Body of pancreas (tissue), 4 donors: ENCODE measurements around the gene PPP1R2B. TPM values are rescaled to one million over a fixed set of nuclear protein-coding genes. Genes with fewer than 3 reads are reported as not detected.

Experiments
- ATAC-seq: fragments of 150-250 bp; one replicate; pipeline ENCODE4 v1.9.1; 2016
- DNase-seq, 4 donors: peaks; one replicate each; pipeline ENCODE4 v3.0.0-alpha.2; 2019
- H3K27ac ChIP-seq, 4 donors: fragments of 200-600 bp; sonication (generic); 1 replicate in 3 of 4; 2 replicates in 1 of 4; pipeline versions ENCODE4 v1.5.1 to v1.6.1; 2016 to 2019; ENCODE audit warnings: mild to moderate bottlenecking in 1 of 4, mixed read lengths in 1 of 4, moderate library complexity in 1 of 4
- H3K27me3 ChIP-seq, 2 donors: fragments of 200-600 bp; sonication (generic); one replicate each; pipeline ENCODE4 v1.6.0; 2016; ENCODE audit warnings: mild to moderate bottlenecking in 1 of 2
- H3K36me3 ChIP-seq, 2 donors: fragments of 200-600 bp; sonication (generic); replicated peaks in 1 of 2; 2 replicates each; pipeline ENCODE4 v1.5.1; 2016; ENCODE audit warnings: low read depth in 2 of 2; ENCODE audit not compliant: insufficient read depth in 1 of 2
- H3K4me1 ChIP-seq: fragments of 200-600 bp; sonication (generic); one replicate; pipeline ENCODE4 v1.6.0; 2016
- H3K4me3 ChIP-seq, 2 donors: fragments of 200-600 bp; sonication (generic); 1 replicate in 1 of 2; 2 replicates in 1 of 2; pipeline ENCODE4 v1.5.1; 2016 to 2019
- H3K9me3 ChIP-seq, 3 donors: fragments of 200-600 bp; sonication (generic); 1 replicate in 2 of 3; 2 replicates in 1 of 3; pipeline ENCODE4 v1.5.1; 2016
- CTCF ChIP-seq, 7 experiments: fragments of 450-650 bp in 4 of 7; fragments of 200-600 bp in 3 of 7; sonication (generic) in 3 of 7; IDR thresholded peaks; one replicate each; pipeline ENCODE4 v1.5.1; 2016 to 2019; ENCODE audit warnings: antibody characterized with exemption in 7 of 7
- POLR2A ChIP-seq, 3 donors: fragments of 450-650 bp; IDR thresholded peaks; one replicate each; pipeline ENCODE4 v1.6.1; 2016; ENCODE audit warnings: antibody characterized with exemption in 3 of 3, mild to moderate bottlenecking in 2 of 3
- WGBS, 2 donors: methylation state at CpG; one replicate each; pipeline ENCODE4 v1.1.5; 2017; 5-methylcytosine and 5-hydroxymethylcytosine counted together
- intact Hi-C: fragments of 100-400 bp; cut with DNase I; formaldehyde crosslinking; loops from one replicate; pipeline ENCODE4 v1.15.1; 2023
- small RNA-seq: library from RNA; depleted of rRNA; stranded (forward); fragments of <200 nt; gene quantifications from one replicate; pipeline ENCODE3, GENCODE V24; 2016
- total RNA-seq, 2 donors: library from RNA; depleted of rRNA; stranded (reverse); fragments of >200 nt; gene quantifications; one replicate each; pipeline ENCODE4 v1.1.0, GENCODE V29; 2016

Gene PPP1R2B
- total RNA-seq, 2 donors from 2014 or later, result not detected

- Histone ChIP-seq H3K36me3 (no peaks in the 10 kb centered on the region), H3K4me3 (no peak overlapping the region), H3K9me3 (no peaks in the 10 kb centered on the region), H3K4me1 (no peaks in the 10 kb centered on the region), H3K27me3 (no peaks in the 10 kb centered on the region), H3K27ac (no peak overlapping the region)
- no peak for DNase-seq
- TF ChIP-seq POLR2A (IDR thresholded peaks at IDR 0.05), result no peak
- no peak for TF ChIP-seq CTCF (IDR thresholded peaks at IDR 0.05)
- WGBS, 2 donors, result 66 to 80% methylated on average over 2 of the region's 2 CpGs
- intact Hi-C loops, result no loop called here
- ATAC-seq, result no peak
Observed at GRCh38 chr5:156888520-156888919, 38.4 kb downstream of the PPP1R2B start.

- Histone ChIP-seq H3K9me3 (no peaks in the 10 kb centered on the region), H3K36me3 (no peaks in the 10 kb centered on the region), H3K4me1 (no peaks in the 10 kb centered on the region), H3K27ac (no peak overlapping the region), H3K4me3 (no peak overlapping the region), H3K27me3 (no peaks in the 10 kb centered on the region)
- no peak for DNase-seq
- ATAC-seq, result no peak
- 45% methylated on average over 1 of the region's 1 CpG for WGBS, 2 donors
- TF ChIP-seq CTCF (IDR thresholded peaks at IDR 0.05) (no peak), POLR2A (IDR thresholded peaks at IDR 0.05) (no peak)
- intact Hi-C loops, result no loop called here
Observed at GRCh38 chr5:156892223-156892622, 42.1 kb downstream of the PPP1R2B start.

GRCh38 chr5:156892864-156893263, 42.8 kb downstream of the PPP1R2B start:
- no peak for DNase-seq
- Histone ChIP-seq H3K27ac (no peak overlapping the region), H3K27me3 (no peaks in the 10 kb centered on the region), H3K4me1 (no peaks in the 10 kb centered on the region), H3K4me3 (no peak overlapping the region), H3K9me3 (no peaks in the 10 kb centered on the region), H3K36me3 (no peaks in the 10 kb centered on the region)
- TF ChIP-seq CTCF (IDR thresholded peaks at IDR 0.05) (no peak), POLR2A (IDR thresholded peaks at IDR 0.05) (no peak)
- no peak for ATAC-seq
- WGBS, 2 donors, result 77% methylated on average over 4 of the region's 4 CpGs
- intact Hi-C loops, result no loop called here

GRCh38 chr5:156893517-156893916, 43.4 kb downstream of the PPP1R2B start:
- WGBS, 2 donors, result 32% methylated on average over 1 of the region's 1 CpG
- no peak for ATAC-seq
- no peaks in the 10 kb centered on the region for H3K27me3 ChIP-seq
- no peaks in the 10 kb centered on the region for H3K36me3 ChIP-seq
- intact Hi-C loops, result no loop called here
- H3K27ac ChIP-seq, result no peak overlapping the region
- H3K9me3 ChIP-seq, result no peaks in the 10 kb centered on the region
- no peak for TF ChIP-seq CTCF (IDR thresholded peaks at IDR 0.05)
- TF ChIP-seq POLR2A (IDR thresholded peaks at IDR 0.05), result no peak
- no peak for DNase-seq
- no peak overlapping the region for H3K4me3 ChIP-seq
- no peaks in the 10 kb centered on the region for H3K4me1 ChIP-seq

GRCh38 chr5:156896546-156896945, 46.5 kb downstream of the PPP1R2B start:
- Histone ChIP-seq H3K9me3 (no peaks in the 10 kb centered on the region), H3K36me3 (no peaks in the 10 kb centered on the region), H3K27ac (no peak overlapping the region), H3K4me3 (no peak overlapping the region), H3K4me1 (no peaks in the 10 kb centered on the region), H3K27me3 (no peaks in the 10 kb centered on the region)
- WGBS, 2 donors, result 67 to 70% methylated on average over 7 of the region's 7 CpGs
- TF ChIP-seq POLR2A (IDR thresholded peaks at IDR 0.05), result no peak
- TF ChIP-seq CTCF (IDR thresholded peaks at IDR 0.05), result no peak
- intact Hi-C loops, result no loop called here
- ATAC-seq (no peak), DNase-seq (no peak)

Small RNAs within 50 kb of the gene (small RNA-seq; reads per million reads assigned to genes)
- gene RNU6-556P, result not detected

Other genes starting within 250 kb of the PPP1R2B start
- gene TIMD4, start 112.9 kb downstream of the PPP1R2B start, total RNA-seq, result not detected
- not detected for gene HAVCR1, start 208.8 kb downstream of the PPP1R2B start, total RNA-seq